ENCODE results near the gene AURKB. TPM values are rescaled to one million over a fixed set of nuclear protein-coding genes. Genes with fewer than 3 reads are reported as not detected.
A peak's percentile ranks its signal among the peaks of the same experiment; 100 is the strongest.

The AURKB gene
- total and polyA plus RNA-seq, 2 of the 13 experiments (the other 11 are each of a cell fraction or from before 2014, with no cell fraction given), result 29.5 to 75.3 TPM

GRCh38 chr17:8189711-8190477 lies 20.5 kb downstream of the AURKB start, which contains the start of gene BORCS6 (continued):
- TF ChIP-seq ZZZ3 (CRISPR knock-in tag; IDR thresholded peaks at IDR 0.05; ENCODE audit: borderline replicate concordance) (no peak), ARNTL (CRISPR knock-in tag; IDR thresholded peaks at IDR 0.05) (peak; percentile 85), CHCHD3 (CRISPR knock-in tag; IDR thresholded peaks at IDR 0.05) (no peak), ZNF780A (CRISPR knock-in tag; IDR thresholded peaks at IDR 0.05) (no peak), PRDM10 (CRISPR knock-in tag; IDR thresholded peaks at IDR 0.05; ENCODE audit: low read depth) (peak; percentile 97), ZNF138 (CRISPR knock-in tag; IDR thresholded peaks at IDR 0.05; ENCODE audit: low read depth) (0 out of 2 replicates have a peak, but pooled peaks have one; percentile 46), GATA4 (IDR thresholded peaks at IDR 0.05; ENCODE audit: borderline replicate concordance, low read depth) (no peak), HMGA1 (CRISPR knock-in tag; conservative IDR thresholded peaks at IDR 0.05) (no peak), ZNF605 (CRISPR knock-in tag; IDR thresholded peaks at IDR 0.05) (no peak), ZNF34 (CRISPR knock-in tag; IDR thresholded peaks at IDR 0.05; ENCODE audit: borderline replicate concordance) (0 out of 2 replicates have a peak, but pooled peaks have one; percentile 49), ZNF577 (CRISPR knock-in tag; IDR thresholded peaks at IDR 0.05; ENCODE audit: borderline replicate concordance, low read depth) (no peak), SNAI1 (CRISPR knock-in tag; IDR thresholded peaks at IDR 0.05; ENCODE audit: borderline replicate concordance) (no peak), FOXM1 (CRISPR knock-in tag; IDR thresholded peaks at IDR 0.05) (no peak), ZNF776 (CRISPR knock-in tag; IDR thresholded peaks at IDR 0.05) (0 out of 2 replicates have a peak, but pooled peaks have one; percentile 22), CERS6 (CRISPR knock-in tag; IDR thresholded peaks at IDR 0.05) (no peak), ZBTB8A (CRISPR knock-in tag; IDR thresholded peaks at IDR 0.05; ENCODE audit: borderline replicate concordance, low read depth) (0 out of 2 replicates have a peak, but pooled peaks have one; percentile 31), ZBTB46 (CRISPR knock-in tag; IDR thresholded peaks at IDR 0.05; ENCODE audit: borderline replicate concordance) (peak; percentile 29; the same call in 1 of the 2 replicates), KMT2A (CRISPR knock-in tag; IDR thresholded peaks at IDR 0.05) (0 out of 2 replicates have a peak, but pooled peaks have one; percentile 14), ZNF382 (CRISPR knock-in tag; IDR thresholded peaks at IDR 0.05; ENCODE audit: borderline replicate concordance) (no peak), TGIF2 (CRISPR knock-in tag; IDR thresholded peaks at IDR 0.05) (no peak)
- TF ChIP-seq, protein P1, sequence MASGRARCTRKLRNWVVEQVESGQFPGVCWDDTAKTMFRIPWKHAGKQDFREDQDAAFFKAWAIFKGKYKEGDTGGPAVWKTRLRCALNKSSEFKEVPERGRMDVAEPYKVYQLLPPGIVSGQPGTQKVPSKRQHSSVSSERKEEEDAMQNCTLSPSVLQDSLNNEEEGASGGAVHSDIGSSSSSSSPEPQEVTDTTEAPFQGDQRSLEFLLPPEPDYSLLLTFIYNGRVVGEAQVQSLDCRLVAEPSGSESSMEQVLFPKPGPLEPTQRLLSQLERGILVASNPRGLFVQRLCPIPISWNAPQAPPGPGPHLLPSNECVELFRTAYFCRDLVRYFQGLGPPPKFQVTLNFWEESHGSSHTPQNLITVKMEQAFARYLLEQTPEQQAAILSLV (CRISPR knock-in tag; IDR thresholded peaks at IDR 0.05; ENCODE audit: borderline replicate concordance), result no peak

Measured in HepG2 (cell line).